Fibroblast of lung (primary cell): ENCODE measurements around the gene CRB1. TPM values are rescaled to one million over a fixed set of nuclear protein-coding genes. Genes with fewer than 3 reads are reported as not detected.

Source experiments
- DNase-seq, 2 donors: peaks; one replicate each; pipeline versions ENCODE4 v3.0.0 to v3.0.0-alpha.2; 2010; ENCODE audit warnings: low read depth in 2 of 2
- H2AFZ ChIP-seq: 2 replicates; pipeline ENCODE4 v1.5.1; 2012; ENCODE audit warnings: low read length, control low read depth, inconsistent platforms
- H3K27ac ChIP-seq: 2 replicates; pipeline ENCODE4 v1.5.1; 2011; ENCODE audit warnings: low read length, control low read depth; ENCODE audit not compliant: insufficient read depth
- H3K27me3 ChIP-seq: 2 replicates; pipeline ENCODE4 v1.5.1; 2011; ENCODE audit warnings: mild to moderate bottlenecking, low read length; ENCODE audit not compliant: control insufficient read depth, insufficient read depth
- H3K36me3 ChIP-seq: 2 replicates; pipeline ENCODE4 v1.5.1; 2011; ENCODE audit warnings: low read length; ENCODE audit not compliant: control insufficient read depth, insufficient read depth
- H3K4me1 ChIP-seq: 2 replicates; pipeline ENCODE4 v1.5.1; 2011; ENCODE audit warnings: low read length; ENCODE audit not compliant: control insufficient read depth, insufficient read depth; ENCODE audit errors: extremely low read depth
- H3K4me2 ChIP-seq: 2 replicates; pipeline ENCODE4 v1.5.1; 2011; ENCODE audit warnings: low read length, control low read depth; ENCODE audit not compliant: insufficient read depth; ENCODE audit errors: extremely low read depth
- H3K4me3 ChIP-seq, 4 experiments: fragments of 200-600 bp in 1 of 4; sonication (generic) in 1 of 4; replicated peaks in 1 of 4; 2 replicates each; pipeline ENCODE4 v1.5.1; 2011 to 2016; ENCODE audit warnings: low read length in 4 of 4, low read depth in 3 of 4, mild to moderate bottlenecking in 3 of 4, control low read depth in 2 of 4, inconsistent platforms in 1 of 4, mixed read lengths in 1 of 4; ENCODE audit not compliant: insufficient read depth in 1 of 4; ENCODE audit errors: control extremely low read depth in 1 of 4
- H3K79me2 ChIP-seq: 2 replicates; pipeline ENCODE4 v1.5.1; 2012; ENCODE audit warnings: mild to moderate bottlenecking, low read length, inconsistent platforms; ENCODE audit not compliant: control insufficient read depth, insufficient read depth
- H3K9ac ChIP-seq: 2 replicates; pipeline ENCODE4 v1.5.1; 2011; ENCODE audit warnings: mild to moderate bottlenecking, low read length, control low read depth; ENCODE audit not compliant: insufficient read depth
- H3K9me3 ChIP-seq: 2 replicates; pipeline ENCODE4 v1.5.1; 2012; ENCODE audit warnings: low read depth, low read length; ENCODE audit not compliant: control insufficient read depth, insufficient read depth
- H4K20me1 ChIP-seq: 2 replicates; pipeline ENCODE4 v1.5.1; 2011; ENCODE audit warnings: low read length; ENCODE audit not compliant: control insufficient read depth, insufficient read depth; ENCODE audit errors: extremely low read depth
- EZH2 ChIP-seq: IDR thresholded peaks from 2 replicates; pipeline ENCODE4 v1.5.1; 2012; ENCODE audit warnings: low read length, control low read depth, mild to moderate bottlenecking; ENCODE audit errors: missing control alignments
- polyA plus RNA-seq, 2 donors: library from polyadenylated mRNA; depleted of rRNA in 1 of 2; stranded (reverse) in 1 of 2; unstranded in 1 of 2; fragments of >200 nt; gene quantifications; 2 replicates each; pipeline ENCODE4 v1.2.1, GENCODE V29; 2011 to 2012; ENCODE audit warnings: missing spikeins in 1 of 2
- total RNA-seq: library from RNA; depleted of rRNA; stranded (reverse); fragments of >200 nt; gene quantifications from 2 replicates; pipeline ENCODE4 v1.2.1, GENCODE V29; 2014
- TF ChIP-seq, protein P1 (sequence below), 2 donors: IDR thresholded peaks in 1 of 2; conservative IDR thresholded peaks in 1 of 2; 1 replicate in 1 of 2; 2 replicates in 1 of 2; pipeline ENCODE4 v1.5.1; 2011 to 2012; ENCODE audit warnings: low read length in 2 of 2, control low read depth in 1 of 2, inconsistent platforms in 1 of 2, low read depth in 1 of 2, mild to moderate bottlenecking in 1 of 2

CRB1 gene
- total and polyA plus RNA-seq, 2 donors (not counting 1 experiment from before 2014, with no cell fraction given): 0.05 to 0.66 TPM

DNA sequence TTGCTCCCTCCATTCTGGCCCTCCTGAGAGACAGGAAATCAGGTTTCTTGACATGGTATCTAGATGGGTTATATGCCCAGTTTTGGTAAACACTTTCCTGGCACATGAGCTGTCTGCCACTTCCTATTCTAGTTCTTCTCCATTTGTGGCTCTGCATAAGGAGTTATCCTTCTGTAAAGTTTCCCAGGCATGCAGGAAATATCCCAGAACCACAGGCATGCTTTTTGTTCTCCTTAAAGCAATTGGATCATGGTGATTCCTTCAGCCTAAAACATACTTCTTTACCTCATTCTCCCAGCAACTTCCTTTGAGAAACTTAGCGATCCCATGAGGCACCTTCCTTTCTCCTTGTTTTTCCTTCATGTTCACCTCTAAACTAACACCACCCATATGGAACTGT, 199.8 kb downstream of the CRB1 start:
- H3K9ac ChIP-seq: no peak overlapping the region
- no peak overlapping the region for H3K4me2 ChIP-seq
- no peak overlapping the region for H3K4me3 ChIP-seq
- H4K20me1 ChIP-seq: no peaks in the 10 kb centered on the region
- no peaks in the 10 kb centered on the region for H3K79me2 ChIP-seq
- H3K4me1 ChIP-seq: no peaks in the 10 kb centered on the region
- H3K27ac ChIP-seq: no peak overlapping the region
- peak; percentile 22 to 92 for DNase-seq
- H3K36me3 ChIP-seq: no peaks in the 10 kb centered on the region
- H3K27me3 ChIP-seq: peaks cover 2% of the 10 kb centered on the region
- H3K9me3 ChIP-seq: no peaks in the 10 kb centered on the region
- H2AFZ ChIP-seq: no peak overlapping the region
- no peak for TF ChIP-seq EZH2
- TF ChIP-seq, protein P1, sequence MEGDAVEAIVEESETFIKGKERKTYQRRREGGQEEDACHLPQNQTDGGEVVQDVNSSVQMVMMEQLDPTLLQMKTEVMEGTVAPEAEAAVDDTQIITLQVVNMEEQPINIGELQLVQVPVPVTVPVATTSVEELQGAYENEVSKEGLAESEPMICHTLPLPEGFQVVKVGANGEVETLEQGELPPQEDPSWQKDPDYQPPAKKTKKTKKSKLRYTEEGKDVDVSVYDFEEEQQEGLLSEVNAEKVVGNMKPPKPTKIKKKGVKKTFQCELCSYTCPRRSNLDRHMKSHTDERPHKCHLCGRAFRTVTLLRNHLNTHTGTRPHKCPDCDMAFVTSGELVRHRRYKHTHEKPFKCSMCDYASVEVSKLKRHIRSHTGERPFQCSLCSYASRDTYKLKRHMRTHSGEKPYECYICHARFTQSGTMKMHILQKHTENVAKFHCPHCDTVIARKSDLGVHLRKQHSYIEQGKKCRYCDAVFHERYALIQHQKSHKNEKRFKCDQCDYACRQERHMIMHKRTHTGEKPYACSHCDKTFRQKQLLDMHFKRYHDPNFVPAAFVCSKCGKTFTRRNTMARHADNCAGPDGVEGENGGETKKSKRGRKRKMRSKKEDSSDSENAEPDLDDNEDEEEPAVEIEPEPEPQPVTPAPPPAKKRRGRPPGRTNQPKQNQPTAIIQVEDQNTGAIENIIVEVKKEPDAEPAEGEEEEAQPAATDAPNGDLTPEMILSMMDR (conservative IDR thresholded peaks at IDR 0.05 in 1 of 2, IDR thresholded peaks at IDR 0.05 in 1 of 2; ENCODE audit: low read depth in 1 of 2, low read length in 2 of 2): no peak

DNA sequence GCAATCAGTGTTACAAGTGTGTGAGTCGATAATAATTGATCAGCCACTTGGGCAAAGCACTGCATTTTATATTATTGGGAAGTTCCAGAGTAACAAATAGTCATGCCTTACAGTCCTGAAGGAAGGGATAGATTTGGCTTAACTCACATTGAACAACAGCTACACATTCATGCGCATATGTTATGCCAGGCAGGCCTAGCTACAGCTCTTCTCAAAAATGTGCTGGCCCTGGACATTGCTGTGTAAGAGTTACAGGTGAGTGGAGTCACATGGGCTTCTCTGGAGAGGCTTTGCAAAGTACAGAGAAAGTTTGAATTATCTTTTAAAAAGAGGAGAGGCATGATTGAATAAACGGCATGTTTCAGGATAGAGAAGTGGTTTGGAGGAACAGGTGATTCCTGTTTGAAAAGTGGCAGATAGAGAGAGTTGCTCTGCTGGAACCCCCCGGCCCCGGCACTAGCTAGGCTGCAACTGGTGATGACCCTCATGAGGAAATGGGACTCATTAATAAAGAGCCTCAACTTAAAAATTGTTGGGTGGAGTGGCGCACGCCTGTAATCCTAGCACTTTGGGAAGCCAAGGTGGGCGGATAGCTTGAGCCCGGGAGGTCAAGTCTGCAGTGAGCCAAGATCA, 200.6 kb downstream of the CRB1 start:
- H3K79me2 ChIP-seq: no peaks in the 10 kb centered on the region
- H2AFZ ChIP-seq: no peak overlapping the region
- no peak overlapping the region for H3K4me2 ChIP-seq
- H3K9ac ChIP-seq: no peak overlapping the region
- no peak overlapping the region for H3K27ac ChIP-seq
- peaks cover 2% of the 10 kb centered on the region for H3K27me3 ChIP-seq
- TF ChIP-seq, protein P1 (conservative IDR thresholded peaks at IDR 0.05 in 1 of 2, IDR thresholded peaks at IDR 0.05 in 1 of 2; ENCODE audit: low read depth in 1 of 2, low read length in 2 of 2): no peak
- no peak for TF ChIP-seq EZH2
- DNase-seq: no peak
- no peaks in the 10 kb centered on the region for H3K4me1 ChIP-seq
- H4K20me1 ChIP-seq: no peaks in the 10 kb centered on the region
- no peaks in the 10 kb centered on the region for H3K36me3 ChIP-seq
- no peaks in the 10 kb centered on the region for H3K9me3 ChIP-seq
- no peak overlapping the region for H3K4me3 ChIP-seq

DNA sequence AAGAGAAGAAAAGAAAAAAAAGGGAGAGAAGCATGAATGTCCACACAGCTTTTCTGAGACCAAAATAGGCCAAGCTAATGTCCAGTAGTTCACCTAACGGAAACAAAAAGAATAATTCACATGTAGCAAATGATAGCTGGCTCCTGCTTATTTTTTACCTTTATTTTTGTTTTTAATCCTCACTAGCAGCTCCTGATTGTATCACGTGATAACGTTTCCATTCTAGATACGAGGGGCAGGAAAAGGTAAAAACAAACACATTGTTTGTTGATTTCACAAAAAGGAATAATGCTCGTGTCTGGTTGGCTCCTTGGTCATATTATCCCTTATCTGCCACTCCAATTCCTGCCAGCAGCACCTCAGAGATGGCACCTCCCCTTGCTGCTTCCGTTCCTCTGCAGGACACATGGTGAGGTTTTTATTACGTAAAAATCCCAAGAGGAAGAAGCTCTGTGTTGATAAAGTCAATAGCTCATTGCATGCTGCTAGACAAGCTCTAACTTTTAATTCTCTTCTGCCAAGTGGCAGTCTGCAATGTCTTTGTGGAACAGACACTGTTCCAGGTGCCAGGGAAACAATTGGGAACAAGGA, 201.7 kb downstream of the CRB1 start:
- Histone ChIP-seq H4K20me1 (no peaks in the 10 kb centered on the region), H3K79me2 (no peaks in the 10 kb centered on the region), H2AFZ (no peak overlapping the region), H3K36me3 (no peaks in the 10 kb centered on the region), H3K4me3 (no peak overlapping the region), H3K27me3 (peaks cover 2% of the 10 kb centered on the region), H3K4me1 (no peaks in the 10 kb centered on the region), H3K9ac (no peak overlapping the region), H3K4me2 (no peak overlapping the region), H3K9me3 (no peaks in the 10 kb centered on the region), H3K27ac (no peak overlapping the region)
- no peak for TF ChIP-seq EZH2
- TF ChIP-seq, protein P1 (conservative IDR thresholded peaks at IDR 0.05 in 1 of 2, IDR thresholded peaks at IDR 0.05 in 1 of 2; ENCODE audit: low read depth in 1 of 2, low read length in 2 of 2): no peak
- no peak for DNase-seq
